ENCODE results near the gene OSBPL3.

Gene OSBPL3

DNA sequence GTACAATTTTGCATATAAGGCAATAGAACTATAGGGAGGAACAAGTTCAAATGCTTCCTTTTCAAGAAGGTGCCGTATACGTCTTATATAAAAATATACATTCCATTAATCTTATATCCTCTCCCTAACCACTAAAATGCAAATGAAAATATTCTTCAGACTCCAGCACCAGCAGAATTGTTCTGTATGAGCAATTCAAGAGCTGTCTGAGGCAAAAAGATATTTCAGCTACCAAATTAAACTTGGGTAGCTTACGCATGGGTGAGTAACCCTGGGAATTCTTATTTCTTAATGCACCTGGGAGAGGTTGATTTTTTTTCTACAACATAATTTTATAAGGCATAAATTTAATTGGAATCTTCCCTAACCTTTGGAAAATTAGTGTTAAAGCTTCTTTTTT is 180.5 kb downstream of the OSBPL3 start (continued):
- TF ChIP-seq BCL6B (tag by site-specific recombination; IDR thresholded peaks at IDR 0.05) (no peak), ZNF324 (tag by site-specific recombination; IDR thresholded peaks at IDR 0.05) (no peak), ZNF561 (tag by site-specific recombination; IDR thresholded peaks at IDR 0.05; ENCODE audit: borderline replicate concordance) (no peak)
- TF ChIP-seq, protein P1, sequence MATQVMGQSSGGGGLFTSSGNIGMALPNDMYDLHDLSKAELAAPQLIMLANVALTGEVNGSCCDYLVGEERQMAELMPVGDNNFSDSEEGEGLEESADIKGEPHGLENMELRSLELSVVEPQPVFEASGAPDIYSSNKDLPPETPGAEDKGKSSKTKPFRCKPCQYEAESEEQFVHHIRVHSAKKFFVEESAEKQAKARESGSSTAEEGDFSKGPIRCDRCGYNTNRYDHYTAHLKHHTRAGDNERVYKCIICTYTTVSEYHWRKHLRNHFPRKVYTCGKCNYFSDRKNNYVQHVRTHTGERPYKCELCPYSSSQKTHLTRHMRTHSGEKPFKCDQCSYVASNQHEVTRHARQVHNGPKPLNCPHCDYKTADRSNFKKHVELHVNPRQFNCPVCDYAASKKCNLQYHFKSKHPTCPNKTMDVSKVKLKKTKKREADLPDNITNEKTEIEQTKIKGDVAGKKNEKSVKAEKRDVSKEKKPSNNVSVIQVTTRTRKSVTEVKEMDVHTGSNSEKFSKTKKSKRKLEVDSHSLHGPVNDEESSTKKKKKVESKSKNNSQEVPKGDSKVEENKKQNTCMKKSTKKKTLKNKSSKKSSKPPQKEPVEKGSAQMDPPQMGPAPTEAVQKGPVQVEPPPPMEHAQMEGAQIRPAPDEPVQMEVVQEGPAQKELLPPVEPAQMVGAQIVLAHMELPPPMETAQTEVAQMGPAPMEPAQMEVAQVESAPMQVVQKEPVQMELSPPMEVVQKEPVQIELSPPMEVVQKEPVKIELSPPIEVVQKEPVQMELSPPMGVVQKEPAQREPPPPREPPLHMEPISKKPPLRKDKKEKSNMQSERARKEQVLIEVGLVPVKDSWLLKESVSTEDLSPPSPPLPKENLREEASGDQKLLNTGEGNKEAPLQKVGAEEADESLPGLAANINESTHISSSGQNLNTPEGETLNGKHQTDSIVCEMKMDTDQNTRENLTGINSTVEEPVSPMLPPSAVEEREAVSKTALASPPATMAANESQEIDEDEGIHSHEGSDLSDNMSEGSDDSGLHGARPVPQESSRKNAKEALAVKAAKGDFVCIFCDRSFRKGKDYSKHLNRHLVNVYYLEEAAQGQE (tag by site-specific recombination; IDR thresholded peaks at IDR 0.05) = no peak

DNA sequence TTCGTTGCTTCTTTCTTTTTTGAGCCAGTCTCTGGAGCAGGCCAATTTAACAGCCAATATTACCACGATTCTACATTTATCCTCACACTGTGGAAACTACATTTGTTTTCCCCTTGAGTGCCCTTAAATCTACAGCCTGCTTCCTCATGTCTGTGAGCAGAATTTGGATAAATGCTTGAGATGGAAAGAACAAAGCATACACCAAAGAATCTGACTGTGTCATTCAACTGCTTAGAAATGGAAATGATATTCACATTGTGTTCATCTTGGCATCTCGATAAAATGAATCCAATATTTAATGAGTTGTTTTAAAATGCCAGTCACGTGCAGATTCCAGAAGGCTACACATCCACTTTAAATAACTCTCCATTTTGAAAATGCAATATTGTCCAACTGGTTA is 181.7 kb downstream of the OSBPL3 start:
- POLR2A ChIA-PET = no interaction called here

DNA sequence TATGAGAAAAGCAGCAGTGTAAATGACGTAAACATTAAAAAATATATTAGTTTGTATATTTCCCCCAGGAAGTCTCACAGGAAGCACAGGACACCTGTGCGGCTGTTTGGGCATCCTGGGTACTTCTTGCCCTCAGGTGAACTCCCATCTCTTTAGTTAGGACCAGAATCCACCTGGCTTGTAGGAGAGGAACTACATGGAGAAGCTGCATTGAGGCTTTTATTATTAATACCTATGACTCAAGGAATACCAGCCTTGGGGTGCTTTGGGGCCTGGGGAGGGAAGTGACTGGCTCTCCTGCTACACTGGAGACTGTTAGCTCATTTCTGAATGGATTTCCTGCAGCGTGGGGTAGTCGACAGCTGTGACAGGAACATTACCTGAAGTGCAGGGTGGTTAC is 182.7 kb downstream of the OSBPL3 start:
- no peaks in the 10 kb centered on the region; the same call in 1 of the 2 replicates for H3K4me1 ChIP-seq (ENCODE audit: control insufficient read depth, insufficient read depth, low read length)
- no peaks in the 10 kb centered on the region for H3K9me3 ChIP-seq (ENCODE audit: control insufficient read depth, insufficient read depth, low read depth, low read length)
- H3K36me3 ChIP-seq (ENCODE audit: control insufficient read depth in 2 of 2, insufficient read depth in 1 of 2, low read length in 2 of 2) = peaks cover 0 to 9% of the 10 kb centered on the region in 2 experiments; a peak in 2 of 3 replicates
- no peak overlapping the region for H3K4me3 ChIP-seq (ENCODE audit: low read depth, low read length)
- no peak overlapping the region for H3K27ac ChIP-seq (ENCODE audit: extremely low read depth, low read depth, low read length)
- ChIA-PET POLR2A (no interaction called here), CTCF (no interaction called here)
- TF ChIP-seq HOXD13 (CRISPR knock-in tag; IDR thresholded peaks at IDR 0.05; ENCODE audit: borderline replicate concordance) (no peak), FEZF1 (tag by site-specific recombination; IDR thresholded peaks at IDR 0.05) (no peak), MEIS1 (CRISPR knock-in tag; IDR thresholded peaks at IDR 0.05; ENCODE audit: borderline replicate concordance) (no peak), ZNF292 (tag by site-specific recombination; IDR thresholded peaks at IDR 0.05; ENCODE audit: borderline replicate concordance, low read depth) (no peak), ZNF48 (tag by site-specific recombination; IDR thresholded peaks at IDR 0.05) (no peak), ZNF830 (tag by site-specific recombination; IDR thresholded peaks at IDR 0.05; ENCODE audit: low read depth) (no peak), ZNF621 (tag by site-specific recombination; IDR thresholded peaks at IDR 0.05) (no peak)

More for the DNA sequence above, 181.7 kb downstream of the OSBPL3 start:
- no peaks in the 10 kb centered on the region; the same call in 1 of the 2 replicates for H3K4me1 ChIP-seq (ENCODE audit: control insufficient read depth, insufficient read depth, low read length)
- CTCF ChIA-PET = no interaction called here
- no peak overlapping the region for H3K27ac ChIP-seq (ENCODE audit: extremely low read depth, low read depth, low read length)
- TF ChIP-seq ZNF510 (tag by site-specific recombination; IDR thresholded peaks at IDR 0.05; ENCODE audit: insufficient replicate concordance) (no peak), ZSCAN23 (tag by site-specific recombination; IDR thresholded peaks at IDR 0.05) (no peak), ZNF791 (tag by site-specific recombination; IDR thresholded peaks at IDR 0.05) (no peak), ZNF302 (tag by site-specific recombination; IDR thresholded peaks at IDR 0.05; ENCODE audit: low read depth) (no peak), SP2 (tag by site-specific recombination; IDR thresholded peaks at IDR 0.05) (no peak)
- TF ChIP-seq, protein P2, sequence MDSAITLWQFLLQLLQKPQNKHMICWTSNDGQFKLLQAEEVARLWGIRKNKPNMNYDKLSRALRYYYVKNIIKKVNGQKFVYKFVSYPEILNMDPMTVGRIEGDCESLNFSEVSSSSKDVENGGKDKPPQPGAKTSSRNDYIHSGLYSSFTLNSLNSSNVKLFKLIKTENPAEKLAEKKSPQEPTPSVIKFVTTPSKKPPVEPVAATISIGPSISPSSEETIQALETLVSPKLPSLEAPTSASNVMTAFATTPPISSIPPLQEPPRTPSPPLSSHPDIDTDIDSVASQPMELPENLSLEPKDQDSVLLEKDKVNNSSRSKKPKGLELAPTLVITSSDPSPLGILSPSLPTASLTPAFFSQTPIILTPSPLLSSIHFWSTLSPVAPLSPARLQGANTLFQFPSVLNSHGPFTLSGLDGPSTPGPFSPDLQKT (IDR thresholded peaks at IDR 0.05; ENCODE audit: borderline replicate concordance, low read depth, low read length) = no peak
- H3K9me3 ChIP-seq (ENCODE audit: control insufficient read depth, insufficient read depth, low read depth, low read length) = no peaks in the 10 kb centered on the region
- peaks cover 0 to 16% of the 10 kb centered on the region in 2 experiments; a peak in 2 of 3 replicates for H3K36me3 ChIP-seq (ENCODE audit: control insufficient read depth in 2 of 2, insufficient read depth in 1 of 2, low read length in 2 of 2)
- H3K4me3 ChIP-seq (ENCODE audit: low read depth, low read length) = no peak overlapping the region

Measured in HEK293 (cell line).